Stomach (tissue), 4 donors: ENCODE measurements around the gene TPH2.

Source experiments
- CTCF ChIP-seq, 7 experiments: fragments of 450-650 bp in 4 of 7; fragments of 200-600 bp in 3 of 7; sonication (generic) in 3 of 7; IDR thresholded peaks; one replicate each; pipeline ENCODE4 v1.5.1; 2016 to 2019; ENCODE audit warnings: antibody characterized with exemption in 7 of 7, control low read depth in 2 of 7, mild to moderate bottlenecking in 1 of 7
- POLR2A ChIP-seq, 4 donors: fragments of 450-650 bp; IDR thresholded peaks; one replicate each; pipeline ENCODE4 v1.6.1; 2016; ENCODE audit warnings: antibody characterized with exemption in 4 of 4, control low read depth in 2 of 4, mild to moderate bottlenecking in 1 of 4, moderate library complexity in 1 of 4
- POLR2AphosphoS5 ChIP-seq, 3 donors: sonication (generic); formaldehyde crosslinking; IDR thresholded peaks; one replicate each; pipeline ENCODE4 v1.6.1; 2016; ENCODE audit warnings: antibody characterized with exemption in 3 of 3

- TF ChIP-seq CTCF (IDR thresholded peaks at IDR 0.05) (no peak), POLR2AphosphoS5 (IDR thresholded peaks at IDR 0.05) (no peak), POLR2A (IDR thresholded peaks at IDR 0.05) (no peak)
Observed at GRCh38 chr12:72081777-72082176, 143.1 kb downstream of the TPH2 start.
